Gastrocnemius medialis (tissue), 4 donors: ENCODE data around the gene KRAS.

Experiments
- POLR2A ChIP-seq, 2 donors: fragments of 450-650 bp; IDR thresholded peaks; one replicate each; pipeline ENCODE4 v1.6.1; 2017; ENCODE audit warnings: antibody characterized with exemption in 2 of 2, mild to moderate bottlenecking in 2 of 2, moderate library complexity in 2 of 2
- TF ChIP-seq, protein P1 (sequence below), 5 experiments: fragments of 450-650 bp in 3 of 5; fragments of 200-600 bp in 2 of 5; sonication (generic) in 2 of 5; IDR thresholded peaks in 4 of 5; conservative IDR thresholded peaks in 1 of 5; 1 replicate in 4 of 5; 2 replicates in 1 of 5; pipeline ENCODE4 v1.5.1; 2016 to 2019; ENCODE audit warnings: antibody characterized with exemption in 5 of 5, mild to moderate bottlenecking in 3 of 5, moderate library complexity in 3 of 5

DNA sequence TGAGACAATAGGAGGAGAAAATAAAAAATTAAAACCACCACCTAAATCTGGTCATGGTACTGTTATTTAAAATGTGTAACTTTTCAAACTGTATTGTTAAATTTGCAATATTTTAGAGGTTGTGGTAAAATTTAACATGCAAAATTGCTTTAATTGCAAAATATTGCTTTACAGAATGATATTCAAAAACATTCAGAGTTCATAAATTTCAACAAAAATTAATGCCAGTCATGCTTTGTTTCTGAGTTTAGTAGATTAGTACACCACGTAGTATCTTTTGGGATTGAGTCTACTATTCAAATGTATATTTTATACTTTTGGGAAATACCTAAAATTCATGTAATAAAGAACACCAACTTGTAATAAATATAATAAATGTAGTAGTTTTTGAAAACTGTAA, 37.4 kb downstream of the KRAS start:
- TF ChIP-seq, protein P1, sequence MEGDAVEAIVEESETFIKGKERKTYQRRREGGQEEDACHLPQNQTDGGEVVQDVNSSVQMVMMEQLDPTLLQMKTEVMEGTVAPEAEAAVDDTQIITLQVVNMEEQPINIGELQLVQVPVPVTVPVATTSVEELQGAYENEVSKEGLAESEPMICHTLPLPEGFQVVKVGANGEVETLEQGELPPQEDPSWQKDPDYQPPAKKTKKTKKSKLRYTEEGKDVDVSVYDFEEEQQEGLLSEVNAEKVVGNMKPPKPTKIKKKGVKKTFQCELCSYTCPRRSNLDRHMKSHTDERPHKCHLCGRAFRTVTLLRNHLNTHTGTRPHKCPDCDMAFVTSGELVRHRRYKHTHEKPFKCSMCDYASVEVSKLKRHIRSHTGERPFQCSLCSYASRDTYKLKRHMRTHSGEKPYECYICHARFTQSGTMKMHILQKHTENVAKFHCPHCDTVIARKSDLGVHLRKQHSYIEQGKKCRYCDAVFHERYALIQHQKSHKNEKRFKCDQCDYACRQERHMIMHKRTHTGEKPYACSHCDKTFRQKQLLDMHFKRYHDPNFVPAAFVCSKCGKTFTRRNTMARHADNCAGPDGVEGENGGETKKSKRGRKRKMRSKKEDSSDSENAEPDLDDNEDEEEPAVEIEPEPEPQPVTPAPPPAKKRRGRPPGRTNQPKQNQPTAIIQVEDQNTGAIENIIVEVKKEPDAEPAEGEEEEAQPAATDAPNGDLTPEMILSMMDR (IDR thresholded peaks at IDR 0.05 in 4 of 5, conservative IDR thresholded peaks at IDR 0.05 in 1 of 5): no peak
- TF ChIP-seq POLR2A (IDR thresholded peaks at IDR 0.05): no peak
